IMR-90 (cell line): Measurements from ENCODE around the gene GAMT. TPM values are rescaled to one million over a fixed set of nuclear protein-coding genes. Genes with fewer than 3 reads are reported as not detected.

Source experiments
- ATAC-seq: fragments of 200-7000 bp; cut with Tn5 transposase; 2 replicates; pipeline ENCODE4 v1.9.1; 2020; ENCODE audit warnings: low read depth, mild to moderate bottlenecking, moderate library complexity
- BruUV-seq: library from RNA; stranded (reverse); fragments of 400-500 nt; replicated peaks from 2 replicates; lab custom pipeline; 2021; lab: Mats Ljungman, UMichigan
- CTCF ChIA-PET: fragments of 300-600 bp; formaldehyde crosslinking; extraction: SDS; loops from one replicate; lab custom pipeline; 2021; ENCODE audit warnings: antibody characterized with exemption; lab: Yijun Ruan, JAX
- POLR2A ChIA-PET: fragments of 300-600 bp; sonication (Branson Sonifier 250); formaldehyde crosslinking; loops from one replicate; lab custom pipeline; 2022; ENCODE audit warnings: antibody characterized with exemption; ENCODE audit not compliant: unreplicated experiment; lab: Charles Lee
- DNase-seq: peaks from one replicate; pipeline ENCODE4 v3.0.0; 2013
- H2AFZ ChIP-seq: replicated peaks from 2 replicates; pipeline ENCODE3; 2013; ENCODE audit warnings: low read length, mild to moderate bottlenecking; ENCODE audit not compliant: poor library complexity
- H2AK5ac ChIP-seq: 2 replicates; pipeline ENCODE4 v1.6.1; 2013; ENCODE audit warnings: low read depth, low read length, inconsistent platforms
- H2AK9ac ChIP-seq: replicated peaks from 2 replicates; pipeline ENCODE3; 2013; ENCODE audit warnings: mild to moderate bottlenecking, low read depth, low read length, moderate library complexity; ENCODE audit not compliant: poor library complexity
- H2BK120ac ChIP-seq: 2 replicates; pipeline ENCODE4 v1.6.1; 2013; ENCODE audit warnings: low read depth, low read length, inconsistent platforms
- H2BK15ac ChIP-seq: 3 replicates; pipeline ENCODE4 v1.6.1; 2013; ENCODE audit warnings: low read depth, low read length, inconsistent platforms
- H2BK20ac ChIP-seq: 2 replicates; pipeline ENCODE4 v1.6.1; 2013; ENCODE audit warnings: low read depth, mild to moderate bottlenecking, inconsistent platforms, low read length, moderate library complexity
- H2BK5ac ChIP-seq: 2 replicates; pipeline ENCODE4 v1.6.1; 2013; ENCODE audit warnings: mild to moderate bottlenecking, low read depth, low read length, inconsistent platforms; ENCODE audit not compliant: poor library complexity, severe bottlenecking
- H3K14ac ChIP-seq: replicated peaks from 2 replicates; pipeline ENCODE4 v1.6.1; 2013; ENCODE audit warnings: low read depth, low read length, inconsistent platforms
- H3K18ac ChIP-seq: 2 replicates; pipeline ENCODE4 v1.6.1; 2013; ENCODE audit warnings: low read depth, low read length, control low read depth
- H3K23ac ChIP-seq: 2 replicates; pipeline ENCODE4 v1.6.1; 2013; ENCODE audit warnings: low read depth, low read length, inconsistent platforms
- H3K27ac ChIP-seq: 2 replicates; pipeline ENCODE4 v1.5.1; 2013; ENCODE audit warnings: mild to moderate bottlenecking, control low read depth, low read length; ENCODE audit not compliant: insufficient read depth
- H3K27me3 ChIP-seq: 2 replicates; pipeline ENCODE4 v1.6.1; 2013; ENCODE audit warnings: low read length; ENCODE audit not compliant: control insufficient read depth, insufficient read depth
- H3K36me3 ChIP-seq: 2 replicates; pipeline ENCODE4 v1.6.1; 2013; ENCODE audit warnings: low read length, mixed read lengths; ENCODE audit not compliant: control insufficient read depth, insufficient read depth
- H3K4ac ChIP-seq: 2 replicates; pipeline ENCODE4 v1.6.1; 2013; ENCODE audit warnings: low read depth, low read length, inconsistent platforms
- H3K4me1 ChIP-seq: 2 replicates; pipeline ENCODE4 v1.6.1; 2013; ENCODE audit warnings: low read length, mixed read lengths; ENCODE audit not compliant: control insufficient read depth, insufficient read depth
- H3K4me2 ChIP-seq: 2 replicates; pipeline ENCODE4 v1.6.1; 2013; ENCODE audit warnings: low read depth, mild to moderate bottlenecking, control low read depth, low read length, moderate library complexity
- H3K4me3 ChIP-seq: 2 replicates; pipeline ENCODE4 v1.5.1; 2013; ENCODE audit warnings: low read depth, mild to moderate bottlenecking, control low read depth, low read length, moderate library complexity; ENCODE audit not compliant: insufficient read depth
- H3K56ac ChIP-seq: 2 replicates; pipeline ENCODE4 v1.6.1; 2013; ENCODE audit warnings: low read length, inconsistent platforms; ENCODE audit not compliant: insufficient read depth; ENCODE audit errors: extremely low read depth
- H3K79me1 ChIP-seq, 2 experiments: 2 replicates each; pipeline ENCODE4 v1.6.1; 2013; ENCODE audit warnings: low read length in 2 of 2, inconsistent platforms in 1 of 2, low read depth in 1 of 2
- H3K9ac ChIP-seq: 2 replicates; pipeline ENCODE4 v1.6.1; 2013; ENCODE audit warnings: low read depth, low read length, control low read depth
- H3K9me1 ChIP-seq: 2 replicates; pipeline ENCODE4 v1.6.1; 2013; ENCODE audit warnings: low read length, inconsistent platforms; ENCODE audit not compliant: insufficient read depth
- H3K9me3 ChIP-seq: 2 replicates; pipeline ENCODE4 v1.6.1; 2013; ENCODE audit warnings: low read length; ENCODE audit not compliant: control insufficient read depth, insufficient read depth
- H4K20me1 ChIP-seq: 2 replicates; pipeline ENCODE4 v1.6.1; 2013; ENCODE audit warnings: low read length, inconsistent platforms; ENCODE audit not compliant: insufficient read depth
- H4K5ac ChIP-seq: 2 replicates; pipeline ENCODE4 v1.6.1; 2013; ENCODE audit warnings: mild to moderate bottlenecking, low read depth, low read length, control low read depth
- H4K8ac ChIP-seq, 2 experiments: 2 replicates each; pipeline ENCODE4 v1.6.1; 2013; ENCODE audit warnings: low read depth in 2 of 2, low read length in 2 of 2, control low read depth in 1 of 2, inconsistent platforms in 1 of 2
- H4K91ac ChIP-seq: 2 replicates; pipeline ENCODE4 v1.6.1; 2013; ENCODE audit warnings: low read depth, low read length, inconsistent platforms; ENCODE audit not compliant: insufficient read depth
- BHLHE40 ChIP-seq: fragments of 150-350 bp; IDR thresholded peaks from 2 replicates; pipeline ENCODE4 v1.6.1; 2016; ENCODE audit warnings: mild to moderate bottlenecking, low read depth, low read length
- CEBPB ChIP-seq: IDR thresholded peaks from 2 replicates; pipeline ENCODE4 v1.6.1; 2012; ENCODE audit warnings: low read depth, low read length, improper control_type of control experiment
- CHD1 ChIP-seq: IDR thresholded peaks from 2 replicates; pipeline ENCODE4 v1.6.1; 2012; ENCODE audit warnings: low read depth, low read length, improper control_type of control experiment
- MAFK ChIP-seq: IDR thresholded peaks from 2 replicates; pipeline ENCODE4 v1.6.1; 2012; ENCODE audit warnings: low read depth, low read length, improper control_type of control experiment
- MAZ ChIP-seq: IDR thresholded peaks from 2 replicates; pipeline ENCODE4 v1.6.1; 2012; ENCODE audit warnings: low read depth, mild to moderate bottlenecking, low read length, improper control_type of control experiment, moderate library complexity, borderline replicate concordance
- MXI1 ChIP-seq: IDR thresholded peaks from 2 replicates; pipeline ENCODE4 v1.6.1; 2012; ENCODE audit warnings: low read depth, mild to moderate bottlenecking, low read length, moderate library complexity, borderline replicate concordance
- NFE2L2 ChIP-seq: fragments of 150-350 bp; IDR thresholded peaks from 2 replicates; pipeline ENCODE4 v1.6.1; 2016; ENCODE audit warnings: low read depth, mild to moderate bottlenecking, low read length
- POLR2A ChIP-seq: IDR thresholded peaks from 2 replicates; pipeline ENCODE4 v1.6.1; 2012; ENCODE audit warnings: mild to moderate bottlenecking, low read depth, low read length
- RAD21 ChIP-seq: IDR thresholded peaks from 2 replicates; pipeline ENCODE4 v1.6.1; 2012; ENCODE audit warnings: low read length, improper control_type of control experiment
- RCOR1 ChIP-seq: IDR thresholded peaks from 2 replicates; pipeline ENCODE4 v1.6.1; 2012; ENCODE audit warnings: mild to moderate bottlenecking, low read length, improper control_type of control experiment; ENCODE audit not compliant: insufficient replicate concordance
- RFX5 ChIP-seq: IDR thresholded peaks from 2 replicates; pipeline ENCODE4 v1.8.0; 2012; ENCODE audit warnings: low read depth, mild to moderate bottlenecking, low read length, moderate library complexity
- SMC3 ChIP-seq: fragments of 150-350 bp; IDR thresholded peaks from 2 replicates; pipeline ENCODE4 v1.6.1; 2016; ENCODE audit warnings: low read depth, mild to moderate bottlenecking, antibody characterized with exemption, low read length, moderate library complexity
- WGBS, 2 experiments: methylation state at CpG; one replicate each; pipeline versions ENCODE4 v1.1.5 to v1.1.7; 2013; ENCODE audit warnings: missing lambda C conversion rate in 2 of 2; ENCODE audit not compliant: insufficient read length in 1 of 2; ENCODE audit errors: extremely low coverage in 2 of 2; 5-methylcytosine and 5-hydroxymethylcytosine counted together
- dilution Hi-C: fragments of 300-500 bp; cut with HindIII; formaldehyde crosslinking; loops from one replicate; pipeline ENCODE4 v1.14.3; 2018; ENCODE audit warnings: low sequenced_read_pairs; ENCODE audit not compliant: unreplicated experiment
- in situ Hi-C: fragments of 300-500 bp; cut with MboI; formaldehyde crosslinking; loops from 3 replicates; pipeline ENCODE4 v1.14.3; 2019; ENCODE audit warnings: low sequenced_read_pairs, inconsistent platforms, mixed read lengths
- intact Hi-C: fragments of 100-400 bp; cut with micrococcal nuclease; formaldehyde crosslinking; loops from 2 replicates; pipeline ENCODE4 v1.10.0; 2022
- polyA plus RNA-seq, 3 experiments: library from polyadenylated mRNA; depleted of rRNA; stranded (reverse); fragments of >200 nt; gene quantifications; 2 replicates each; pipeline ENCODE4 v1.2.3, GENCODE V29; 2012; ENCODE audit warnings: low replicate concordance in 1 of 3
- total RNA-seq: library from RNA; depleted of rRNA; stranded (reverse); fragments of >200 nt; gene quantifications from 2 replicates; pipeline ENCODE4 v1.2.3, GENCODE V29; 2012
- TF ChIP-seq, protein P1 (sequence below): fragments of 150-350 bp; IDR thresholded peaks from 2 replicates; pipeline ENCODE4 v1.6.1; 2016; ENCODE audit warnings: low read depth, mild to moderate bottlenecking, low read length, moderate library complexity, borderline replicate concordance
- TF ChIP-seq, protein P2 (sequence below): conservative IDR thresholded peaks from 2 replicates; pipeline ENCODE4 v1.5.1; 2012; ENCODE audit warnings: mild to moderate bottlenecking, low read depth, low read length, improper control_type of control experiment

GAMT gene
- total and polyA plus RNA-seq, 2 of the 4 experiments (the other 2 are of a cell fraction) = 22.8 to 51.8 TPM

DNA sequence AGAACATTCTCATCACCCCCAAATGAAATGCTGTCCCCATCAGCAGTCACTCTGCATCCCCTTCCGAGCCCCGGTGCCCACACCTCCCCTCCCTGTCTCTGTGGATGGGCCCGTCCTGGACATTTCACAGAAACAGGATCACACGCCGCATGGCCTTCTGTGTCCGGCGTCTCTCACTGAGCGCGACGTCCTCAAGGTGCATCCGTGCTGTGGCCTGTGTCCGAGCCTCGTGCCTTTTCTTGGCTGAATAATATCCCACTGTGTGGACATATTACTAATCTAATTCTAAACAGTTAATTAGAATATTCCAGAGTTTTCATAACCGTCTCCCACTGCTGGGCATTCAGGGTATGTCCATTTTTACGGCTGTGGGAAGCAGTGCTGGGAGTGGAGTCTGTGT, 8.9 kb downstream of the GAMT start:
- Histone ChIP-seq H3K4me2 (no peak overlapping the region), H3K4me1 (no peaks in the 10 kb centered on the region), H4K5ac (no peak overlapping the region), H3K14ac (no peak overlapping the region), H3K56ac (no peak overlapping the region), H2BK5ac (no peak overlapping the region), H3K4me3 (no peak overlapping the region), H3K9me1 (peaks cover 4% of the 10 kb centered on the region; the same call in 1 of the 2 replicates), H3K23ac (no peak overlapping the region), H4K8ac (no peak overlapping the region), H3K79me1 (peaks cover 0 to 15% of the 10 kb centered on the region in 2 experiments; a peak in 2 of 4 replicates), H2BK120ac (no peak overlapping the region), H3K18ac (no peak overlapping the region), H3K27ac (no peak overlapping the region), H3K36me3 (peaks cover 26% of the 10 kb centered on the region), H2AK5ac (no peak overlapping the region), H3K27me3 (no peaks in the 10 kb centered on the region), H4K20me1 (no peaks in the 10 kb centered on the region; the same call in 1 of the 2 replicates), H2BK15ac (no peak overlapping the region), H2AK9ac (no peak overlapping the region), H3K9ac (no peak overlapping the region), H2AFZ (no peak overlapping the region), H3K4ac (no peak overlapping the region), H2BK20ac (no peak overlapping the region), H3K9me3 (no peaks in the 10 kb centered on the region), H4K91ac (no peak overlapping the region)
- WGBS, 2 experiments = 87% methylated on average over 11 of the region's 15 CpGs; no CpG with 5 or more reads in 1 of the 2 experiments
- BruUV-seq = no TSS peak
- ChIA-PET CTCF (no interaction called here), POLR2A (no interaction called here)
- in situ Hi-C loops = no loop called here
- ATAC-seq (no peak), DNase-seq (no peak)
- intact Hi-C loops = no loop called here
- no peak for TF ChIP-seq MAFK
- TF ChIP-seq RAD21 = no peak
- no peak for TF ChIP-seq CHD1
- TF ChIP-seq BHLHE40 = no peak
- no peak for TF ChIP-seq RCOR1
- TF ChIP-seq, protein P1, sequence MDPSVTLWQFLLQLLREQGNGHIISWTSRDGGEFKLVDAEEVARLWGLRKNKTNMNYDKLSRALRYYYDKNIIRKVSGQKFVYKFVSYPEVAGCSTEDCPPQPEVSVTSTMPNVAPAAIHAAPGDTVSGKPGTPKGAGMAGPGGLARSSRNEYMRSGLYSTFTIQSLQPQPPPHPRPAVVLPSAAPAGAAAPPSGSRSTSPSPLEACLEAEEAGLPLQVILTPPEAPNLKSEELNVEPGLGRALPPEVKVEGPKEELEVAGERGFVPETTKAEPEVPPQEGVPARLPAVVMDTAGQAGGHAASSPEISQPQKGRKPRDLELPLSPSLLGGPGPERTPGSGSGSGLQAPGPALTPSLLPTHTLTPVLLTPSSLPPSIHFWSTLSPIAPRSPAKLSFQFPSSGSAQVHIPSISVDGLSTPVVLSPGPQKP = no peak
- no peak for TF ChIP-seq MXI1
- no peak for TF ChIP-seq CEBPB
- TF ChIP-seq, protein P2, sequence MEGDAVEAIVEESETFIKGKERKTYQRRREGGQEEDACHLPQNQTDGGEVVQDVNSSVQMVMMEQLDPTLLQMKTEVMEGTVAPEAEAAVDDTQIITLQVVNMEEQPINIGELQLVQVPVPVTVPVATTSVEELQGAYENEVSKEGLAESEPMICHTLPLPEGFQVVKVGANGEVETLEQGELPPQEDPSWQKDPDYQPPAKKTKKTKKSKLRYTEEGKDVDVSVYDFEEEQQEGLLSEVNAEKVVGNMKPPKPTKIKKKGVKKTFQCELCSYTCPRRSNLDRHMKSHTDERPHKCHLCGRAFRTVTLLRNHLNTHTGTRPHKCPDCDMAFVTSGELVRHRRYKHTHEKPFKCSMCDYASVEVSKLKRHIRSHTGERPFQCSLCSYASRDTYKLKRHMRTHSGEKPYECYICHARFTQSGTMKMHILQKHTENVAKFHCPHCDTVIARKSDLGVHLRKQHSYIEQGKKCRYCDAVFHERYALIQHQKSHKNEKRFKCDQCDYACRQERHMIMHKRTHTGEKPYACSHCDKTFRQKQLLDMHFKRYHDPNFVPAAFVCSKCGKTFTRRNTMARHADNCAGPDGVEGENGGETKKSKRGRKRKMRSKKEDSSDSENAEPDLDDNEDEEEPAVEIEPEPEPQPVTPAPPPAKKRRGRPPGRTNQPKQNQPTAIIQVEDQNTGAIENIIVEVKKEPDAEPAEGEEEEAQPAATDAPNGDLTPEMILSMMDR = no peak
- no peak for TF ChIP-seq NFE2L2
- no peak for TF ChIP-seq MAZ
- no peak for TF ChIP-seq RFX5
- no peak for TF ChIP-seq POLR2A
- no peak for TF ChIP-seq SMC3
- dilution Hi-C loops = no loop called here
